Activated naive CD4-positive, alpha-beta T cell treated with anti-CD3 and anti-CD28 coated beads, Interleukin-2, amount 50 U/mL, for 72 hours (primary cell): ENCODE data around the gene BTBD9. TPM values are rescaled to one million over a fixed set of nuclear protein-coding genes. Genes with fewer than 3 reads are reported as not detected.
"Not testable (repeated sequence)": the region's sequence is repeated elsewhere in the genome, so short reads cannot be mapped to it uniquely, and the experiment has no call there.

Source experiments
- ATAC-seq, 2 donors: fragments of 150-1000 bp; cut with Tn5 transposase; 2 replicates each; pipeline ENCODE4 v1.10.0; 2021; ENCODE audit warnings: mild to moderate bottlenecking in 2 of 2, moderate library complexity in 2 of 2
- DNase-seq, 2 donors: peaks; one replicate each; pipeline ENCODE4 v3.0.0; 2021 to 2022; ENCODE audit warnings: low spot score in 2 of 2
- H3K27ac Mint-ChIP-seq, 2 donors: one replicate each; pipeline ENCODE4 v1.8.0; 2022; ENCODE audit warnings: mild to moderate bottlenecking in 2 of 2, mixed read lengths in 2 of 2
- H3K36me3 Mint-ChIP-seq, 2 donors: one replicate each; pipeline ENCODE4 v1.8.0; 2022; ENCODE audit warnings: mixed read lengths in 2 of 2
- H3K9me3 Mint-ChIP-seq, 2 donors: one replicate each; pipeline ENCODE4 v1.8.0; 2022; ENCODE audit warnings: mixed read lengths in 2 of 2
- total RNA-seq, 2 donors: library from RNA; stranded (reverse); gene quantifications; one replicate each; pipeline ENCODE4 v1.2.3, GENCODE V29; 2022

BTBD9 gene
- total RNA-seq, 2 donors from 2014 or later, result 10.5 to 18.8 TPM

DNA sequence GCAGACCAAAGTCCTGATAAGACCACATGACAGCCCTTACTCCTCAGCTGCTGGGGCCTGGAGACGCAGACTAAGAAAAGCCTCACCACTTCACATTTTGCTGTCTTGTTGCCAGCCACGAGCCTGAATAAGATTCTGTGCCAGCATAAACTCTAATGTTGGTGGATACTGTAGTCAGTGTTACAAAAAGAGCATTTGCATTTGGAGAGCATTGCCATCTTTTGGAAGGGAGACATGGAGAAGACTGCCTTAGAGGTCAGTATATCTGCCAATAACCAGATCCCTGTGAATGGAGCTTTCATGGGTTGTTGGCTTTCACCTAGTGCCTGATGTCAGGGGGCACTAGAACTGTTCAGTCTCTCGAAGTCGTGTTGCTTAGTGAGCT is 505.0 kb downstream of the BTBD9 start:
- Mint-ChIP-seq H3K9me3 (peaks cover 4 to 8% of the 10 kb centered on the region in 2 donors), H3K36me3 (peaks cover 5 to 15% of the 10 kb centered on the region in 2 donors), H3K27ac (no peak overlapping the region)
- ATAC-seq, result no peak
- no peak for DNase-seq

DNA sequence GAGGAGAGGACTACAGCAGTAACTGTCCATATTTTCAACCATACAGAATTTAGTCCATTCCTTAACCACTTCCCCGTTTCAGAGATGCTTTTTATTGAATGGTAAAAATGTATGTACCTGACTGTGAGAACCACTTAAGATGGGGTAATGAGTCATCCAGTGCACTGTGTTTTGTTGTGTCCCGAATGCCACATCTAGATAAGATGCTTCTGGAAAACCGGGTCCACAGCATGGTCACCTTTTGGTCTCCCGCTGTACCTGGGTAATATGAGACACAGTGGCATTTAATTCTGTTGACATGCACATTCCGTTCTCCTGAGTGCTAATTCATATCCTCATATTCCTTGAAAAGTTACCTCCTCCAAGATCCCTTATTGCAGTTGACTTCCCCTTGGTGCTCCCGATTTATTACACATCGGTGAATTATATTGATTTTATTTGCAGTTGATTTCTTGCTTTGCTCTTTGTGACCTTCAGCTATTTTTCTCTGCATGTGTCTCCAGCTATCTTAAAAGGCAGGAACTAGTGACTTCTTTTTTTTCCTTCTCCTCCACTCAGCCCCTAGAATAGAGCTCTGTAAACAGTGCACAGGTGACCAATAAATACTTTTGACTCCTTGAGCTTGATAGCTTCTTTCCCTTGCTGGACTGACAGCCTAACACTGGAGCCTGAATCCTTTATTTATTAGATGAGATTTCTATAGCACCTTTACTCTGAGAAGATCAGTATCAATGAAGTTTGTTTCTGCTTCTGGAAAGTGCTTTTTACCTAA is 505.6 kb downstream of the BTBD9 start:
- peaks cover 5 to 20% of the 10 kb centered on the region in 2 donors for H3K36me3 Mint-ChIP-seq
- no peak for ATAC-seq
- H3K27ac Mint-ChIP-seq, result no peak overlapping the region
- DNase-seq, result no peak
- H3K9me3 Mint-ChIP-seq, result peaks cover 4 to 8% of the 10 kb centered on the region in 2 donors

DNA sequence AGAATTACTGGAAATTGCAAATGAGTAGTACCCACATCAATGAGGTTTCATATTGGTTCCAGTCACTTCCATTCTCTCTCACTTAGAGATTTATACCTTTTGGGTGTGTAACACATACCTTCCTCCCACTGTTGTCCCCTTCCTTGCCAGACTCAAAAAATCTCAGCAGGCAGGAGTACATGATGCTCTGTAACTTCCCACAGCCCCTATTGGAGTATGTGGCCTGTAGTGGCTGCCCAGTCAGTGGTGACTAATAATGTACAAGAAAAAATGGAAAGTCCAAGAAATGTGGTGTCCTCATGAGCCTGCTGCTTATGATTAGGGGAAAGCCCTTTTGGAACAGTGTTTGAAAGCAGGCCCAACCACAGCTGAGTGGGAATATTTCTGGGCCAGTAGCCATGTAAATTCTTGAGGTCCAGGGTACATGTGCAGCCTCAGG is 508.2 kb downstream of the BTBD9 start:
- peak overlapping the region; percentile 86 to 96 for H3K27ac Mint-ChIP-seq
- H3K36me3 Mint-ChIP-seq, result peaks cover 5 to 26% of the 10 kb centered on the region in 2 donors
- H3K9me3 Mint-ChIP-seq, result peaks cover 4 to 8% of the 10 kb centered on the region in 2 donors
- peak; percentile 96 to 99 for ATAC-seq
- DNase-seq, result peak; percentile 16 to 61

DNA sequence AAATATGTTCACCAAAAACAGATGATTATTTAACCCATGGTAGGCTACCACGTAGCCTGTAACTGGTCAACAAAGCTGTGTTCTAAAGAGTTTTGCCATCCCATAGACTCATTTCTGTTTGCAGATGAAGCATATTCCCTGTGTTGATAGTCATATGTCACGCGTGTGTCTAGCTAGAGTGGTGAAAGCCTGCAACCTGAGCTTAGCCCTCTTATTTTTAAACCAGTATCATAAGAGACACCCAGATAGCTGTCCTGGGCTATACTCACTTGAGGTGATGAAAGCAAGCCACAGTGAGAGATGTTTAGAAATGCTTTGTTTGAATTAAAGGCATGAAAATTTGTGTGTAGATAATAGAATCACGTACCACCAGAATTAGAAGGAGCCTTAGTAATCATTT is 512.4 kb downstream of the BTBD9 start:
- ATAC-seq, result no peak
- Mint-ChIP-seq H3K27ac (no peak overlapping the region), H3K36me3 (peaks cover 16 to 46% of the 10 kb centered on the region in 2 donors), H3K9me3 (peaks cover 4 to 8% of the 10 kb centered on the region in 2 donors)
- no peak for DNase-seq

DNA sequence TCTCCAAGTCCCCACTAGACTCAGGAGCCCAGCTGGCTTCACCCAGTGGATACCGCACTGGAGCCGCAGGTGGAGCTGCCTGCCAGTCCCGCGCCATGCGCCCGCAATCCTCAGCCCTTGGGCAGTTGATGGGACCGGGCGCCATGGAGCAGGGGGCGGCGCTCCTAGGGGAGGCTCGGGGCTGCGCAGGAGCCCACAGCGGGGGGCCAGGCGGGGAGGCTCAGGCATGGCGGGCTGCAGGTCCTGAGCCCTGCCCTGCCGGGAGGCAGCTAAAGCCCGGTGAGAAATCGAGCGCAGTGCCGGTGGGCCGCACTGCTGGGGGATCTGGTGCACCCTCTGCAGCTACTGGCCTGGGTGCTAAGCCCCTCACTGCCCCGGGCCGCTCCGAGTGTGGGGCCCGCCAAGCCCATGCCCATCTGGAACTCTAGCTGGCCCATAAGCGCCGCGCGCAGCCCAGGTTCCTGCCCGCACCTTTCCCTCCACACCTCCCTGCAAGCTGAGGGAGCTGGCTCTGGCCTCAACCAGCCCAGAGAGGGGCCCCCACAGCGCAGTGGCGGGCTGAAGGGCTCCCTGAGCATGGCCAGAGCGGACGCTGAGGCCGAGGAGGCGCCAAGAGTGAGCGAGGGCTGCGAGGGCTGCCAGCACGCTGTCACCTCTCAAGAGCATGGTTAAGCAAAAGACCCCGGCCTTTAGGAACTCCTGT is 515.4 kb downstream of the BTBD9 start:
- DNase-seq, H3K27ac Mint-ChIP-seq, ATAC-seq, H3K9me3 Mint-ChIP-seq: not testable (repeated sequence)
- H3K36me3 Mint-ChIP-seq, result peaks cover 24 to 28% of the 10 kb centered on the region in 2 donors

DNA sequence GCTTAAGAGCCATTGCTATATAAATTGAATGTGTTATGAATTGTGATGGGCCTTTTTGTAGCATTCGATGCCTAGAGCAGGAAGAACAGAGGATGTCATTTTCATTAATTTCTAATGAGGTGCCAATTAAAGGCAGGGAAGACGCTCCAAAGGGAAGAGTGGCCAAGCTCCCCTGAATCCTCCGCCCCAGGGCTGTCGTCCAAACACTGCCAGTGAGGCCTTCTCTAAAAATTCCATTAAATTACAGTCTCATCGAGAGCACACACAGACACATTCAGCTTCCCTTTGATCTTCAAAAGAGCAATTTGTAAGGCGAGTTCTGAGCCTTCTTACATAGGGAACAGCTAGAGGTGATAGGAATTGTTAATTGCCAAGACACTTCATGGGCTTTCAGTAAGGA is 520.2 kb downstream of the BTBD9 start:
- DNase-seq (no peak), ATAC-seq (no peak)
- Mint-ChIP-seq H3K9me3 (no peaks in the 10 kb centered on the region), H3K27ac (peak overlapping the region in 1 of 2 donors; percentile 75), H3K36me3 (peaks cover 12 to 28% of the 10 kb centered on the region in 2 donors)

DNA sequence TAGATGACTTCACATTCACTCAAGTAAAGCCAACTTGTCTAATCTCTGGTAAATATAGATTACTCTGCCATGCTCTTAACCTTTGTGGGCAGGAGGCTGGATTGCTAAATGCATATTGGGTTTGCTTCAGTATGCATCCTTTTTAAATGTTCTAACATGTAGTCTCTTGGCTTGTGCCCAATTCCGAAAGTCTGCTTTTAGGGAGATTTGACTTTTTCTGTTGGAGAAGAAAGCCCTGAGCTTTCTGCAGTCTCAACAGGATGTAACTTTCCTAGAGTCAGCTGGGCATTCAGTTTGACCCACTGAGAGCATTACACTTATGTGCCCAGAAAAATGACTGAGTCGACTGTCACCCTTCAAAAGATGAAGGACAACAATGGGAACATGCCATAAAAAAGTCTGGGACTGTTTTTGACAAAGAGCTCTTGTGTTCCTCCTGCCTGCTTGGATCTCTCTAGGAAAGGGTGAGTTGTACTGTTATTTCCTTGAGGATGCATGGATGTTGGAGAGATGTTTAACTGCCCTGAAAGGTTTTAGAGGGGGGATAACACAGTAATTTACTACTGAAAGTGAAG is 520.9 kb downstream of the BTBD9 start:
- no peaks in the 10 kb centered on the region for H3K9me3 Mint-ChIP-seq
- no peak overlapping the region for H3K27ac Mint-ChIP-seq
- H3K36me3 Mint-ChIP-seq, result peaks cover 12 to 28% of the 10 kb centered on the region in 2 donors
- ATAC-seq (no peak), DNase-seq (no peak)

Other genes starting within 250 kb of the BTBD9 start
- gene GLO1, start 63.2 kb upstream of the BTBD9 start, total RNA-seq, result 100 to 1,000 TPM; 121 to 138 TPM
- 1 to 10 TPM in 1 of 2 donors, not detected in 1; 1.1 TPM for gene DNAH8, start 75.4 kb upstream of the BTBD9 start, total RNA-seq